Measurements from ENCODE around the gene KCNN3. TPM values are rescaled to one million over a fixed set of nuclear protein-coding genes. Genes with fewer than 3 reads are reported as not detected.

Gene KCNN3
- total RNA-seq, 1 donor from 2014 or later, result 5.4 TPM

GRCh38 chr1:154880671-154881070 lies 10.6 kb upstream of the KCNN3 start:
- DNase-seq (ENCODE audit: low spot score), result no peak

GRCh38 chr1:154879038-154879421 lies 8.9 kb upstream of the KCNN3 start:
- no peak for DNase-seq (ENCODE audit: low spot score)

GRCh38 chr1:154878371-154879037 lies 8.4 kb upstream of the KCNN3 start:
- DNase-seq (ENCODE audit: low spot score), result peak; percentile 83

- DNase-seq (ENCODE audit: low spot score), result no peak
These were observed 7.4 kb upstream of the KCNN3 start for GRCh38 chr1:154877370-154877974.

- no peak for DNase-seq (ENCODE audit: low spot score)
These were observed 6.8 kb upstream of the KCNN3 start for GRCh38 chr1:154876842-154877369.

GRCh38 chr1:154874465-154874864 lies 4.4 kb upstream of the KCNN3 start:
- DNase-seq (ENCODE audit: low spot score), result no peak

GRCh38 chr1:154873321-154873950 lies 3.4 kb upstream of the KCNN3 start:
- DNase-seq (ENCODE audit: low spot score), result no peak

- no peak for DNase-seq (ENCODE audit: low spot score)
These were observed 1.3 kb upstream of the KCNN3 start for GRCh38 chr1:154871374-154871773.

- no peak for DNase-seq (ENCODE audit: low spot score)
These were observed 653 bp upstream of the KCNN3 start for GRCh38 chr1:154870734-154871133.

- no peak for DNase-seq (ENCODE audit: low spot score)
These were observed 548 bp downstream of the KCNN3 start for GRCh38 chr1:154869351-154870114.

- no peak for DNase-seq (ENCODE audit: low spot score)
These were observed 2.1 kb downstream of the KCNN3 start for GRCh38 chr1:154867841-154868605.

GRCh38 chr1:154867064-154867825 lies 2.8 kb downstream of the KCNN3 start:
- DNase-seq (ENCODE audit: low spot score), result no peak

- DNase-seq (ENCODE audit: low spot score), result no peak
These were observed 3.6 kb downstream of the KCNN3 start for GRCh38 chr1:154866257-154867063.

GRCh38 chr1:154865442-154866256 lies 4.4 kb downstream of the KCNN3 start:
- DNase-seq (ENCODE audit: low spot score), result no peak

GRCh38 chr1:154864189-154864975 lies 5.7 kb downstream of the KCNN3 start:
- DNase-seq (ENCODE audit: low spot score), result no peak

- no peak for DNase-seq (ENCODE audit: low spot score)
These were observed 6.5 kb downstream of the KCNN3 start for GRCh38 chr1:154863315-154864174.

- no peak for DNase-seq (ENCODE audit: low spot score)
These were observed 7.2 kb downstream of the KCNN3 start for GRCh38 chr1:154862907-154863306.

Measured in ureter (tissue), 1 donor.